ENCODE measurements around the gene NIPBL.
"Not testable (repeated sequence)": the region's sequence is repeated elsewhere in the genome, so short reads cannot be mapped to it uniquely, and the experiment has no call there.

Gene NIPBL

GRCh38 chr5:37055383-37055990 is 178.9 kb downstream of the NIPBL start:
- Histone ChIP-seq H3K4me3 (ENCODE audit: low read length in 2 of 2) (no peak overlapping the region), H3K9ac (ENCODE audit: low read length in 2 of 2) (no peak overlapping the region), H3K27ac (ENCODE audit: low read length) (no peak overlapping the region), H3K4me1 (ENCODE audit: control insufficient read depth, insufficient read depth, low read length) (no peaks in the 10 kb centered on the region), H3K36me3 (ENCODE audit: control insufficient read depth in 2 of 2, insufficient read depth in 2 of 2, low read length in 2 of 2) (peaks cover 19 to 33% of the 10 kb centered on the region in 2 donors), H3K27me3 (ENCODE audit: control insufficient read depth in 1 of 2, insufficient read depth in 2 of 2, low read length in 2 of 2) (no peaks in the 10 kb centered on the region), H3K9me3 (ENCODE audit: control insufficient read depth in 2 of 2, low read length in 2 of 2) (no peaks in the 10 kb centered on the region)

GRCh38 chr5:37056762-37057161 is 180.2 kb downstream of the NIPBL start:
- Histone ChIP-seq H3K36me3 (ENCODE audit: control insufficient read depth in 2 of 2, insufficient read depth in 2 of 2, low read length in 2 of 2) (peaks cover 16 to 38% of the 10 kb centered on the region in 2 donors), H3K9me3 (ENCODE audit: control insufficient read depth in 2 of 2, low read length in 2 of 2) (no peaks in the 10 kb centered on the region), H3K4me3 (ENCODE audit: low read length in 2 of 2) (no peak overlapping the region), H3K27ac (ENCODE audit: low read length) (no peak overlapping the region), H3K27me3 (ENCODE audit: control insufficient read depth in 1 of 2, insufficient read depth in 2 of 2, low read length in 2 of 2) (no peaks in the 10 kb centered on the region), H3K9ac (ENCODE audit: low read length in 2 of 2) (no peak overlapping the region), H3K4me1 (ENCODE audit: control insufficient read depth, insufficient read depth, low read length) (no peaks in the 10 kb centered on the region)

GRCh38 chr5:37060030-37060429 is 183.5 kb downstream of the NIPBL start:
- Histone ChIP-seq H3K9me3 (ENCODE audit: control insufficient read depth in 2 of 2, low read length in 2 of 2) (no peaks in the 10 kb centered on the region), H3K27me3 (ENCODE audit: control insufficient read depth in 1 of 2, insufficient read depth in 2 of 2, low read length in 2 of 2) (no peaks in the 10 kb centered on the region), H3K27ac (ENCODE audit: low read length) (no peak overlapping the region), H3K36me3 (ENCODE audit: control insufficient read depth in 2 of 2, insufficient read depth in 2 of 2, low read length in 2 of 2) (peaks cover 19 to 47% of the 10 kb centered on the region in 2 donors), H3K4me3 (ENCODE audit: low read length in 2 of 2) (no peak overlapping the region), H3K4me1 (ENCODE audit: control insufficient read depth, insufficient read depth, low read length) (no peaks in the 10 kb centered on the region), H3K9ac (ENCODE audit: low read length in 2 of 2) (no peak overlapping the region)

- Histone ChIP-seq H3K27ac (ENCODE audit: low read length) (no peak overlapping the region), H3K4me3 (ENCODE audit: low read length in 2 of 2) (no peak overlapping the region), H3K9me3 (ENCODE audit: control insufficient read depth in 2 of 2, low read length in 2 of 2) (no peaks in the 10 kb centered on the region), H3K9ac (ENCODE audit: low read length in 2 of 2) (no peak overlapping the region), H3K27me3 (ENCODE audit: control insufficient read depth in 1 of 2, insufficient read depth in 2 of 2, low read length in 2 of 2) (no peaks in the 10 kb centered on the region), H3K36me3 (ENCODE audit: control insufficient read depth in 2 of 2, insufficient read depth in 2 of 2, low read length in 2 of 2) (peaks cover 15 to 38% of the 10 kb centered on the region in 2 donors), H3K4me1 (ENCODE audit: control insufficient read depth, insufficient read depth, low read length) (no peaks in the 10 kb centered on the region)
Observed at GRCh38 chr5:37063739-37064138, 187.2 kb downstream of the NIPBL start.

- Histone ChIP-seq H3K4me3 (ENCODE audit: low read length in 2 of 2) (no peak overlapping the region), H3K27me3 (ENCODE audit: control insufficient read depth in 1 of 2, insufficient read depth in 2 of 2, low read length in 2 of 2) (no peaks in the 10 kb centered on the region)
Observed at GRCh38 chr5:37064442-37064841, 187.9 kb downstream of the NIPBL start.

GRCh38 chr5:37071487-37071886 is 194.9 kb downstream of the NIPBL start:
- H3K36me3 ChIP-seq (ENCODE audit: control insufficient read depth in 2 of 2, insufficient read depth in 2 of 2, low read length in 2 of 2): peaks cover 0 to 3% of the 10 kb centered on the region in 2 donors
- no peak overlapping the region for H3K27ac ChIP-seq (ENCODE audit: low read length)

More at GRCh38 chr5:37064442-37064841, 187.9 kb downstream of the NIPBL start:
- Histone ChIP-seq H3K9me3 (ENCODE audit: control insufficient read depth in 2 of 2, low read length in 2 of 2) (no peaks in the 10 kb centered on the region), H3K27ac (ENCODE audit: low read length) (no peak overlapping the region), H3K9ac (ENCODE audit: low read length in 2 of 2) (no peak overlapping the region), H3K4me1 (ENCODE audit: control insufficient read depth, insufficient read depth, low read length) (no peaks in the 10 kb centered on the region), H3K36me3 (ENCODE audit: control insufficient read depth in 2 of 2, insufficient read depth in 2 of 2, low read length in 2 of 2) (peaks cover 15 to 36% of the 10 kb centered on the region in 2 donors)

GRCh38 chr5:37071901-37072581 is 195.5 kb downstream of the NIPBL start:
- H3K4me3 ChIP-seq (ENCODE audit: low read length in 2 of 2): no peak overlapping the region
- no peak overlapping the region for H3K27ac ChIP-seq (ENCODE audit: low read length)
- H3K9ac ChIP-seq (ENCODE audit: low read length in 2 of 2): no peak overlapping the region
- H3K9me3 ChIP-seq (ENCODE audit: control insufficient read depth in 2 of 2, low read length in 2 of 2): no peaks in the 10 kb centered on the region
- H3K4me1 ChIP-seq (ENCODE audit: control insufficient read depth, insufficient read depth, low read length): no peaks in the 10 kb centered on the region
- no peaks in the 10 kb centered on the region for H3K36me3 ChIP-seq (ENCODE audit: control insufficient read depth in 2 of 2, insufficient read depth in 2 of 2, low read length in 2 of 2)
- H3K27me3 ChIP-seq (ENCODE audit: control insufficient read depth in 1 of 2, insufficient read depth in 2 of 2, low read length in 2 of 2): no peaks in the 10 kb centered on the region

More at GRCh38 chr5:37071487-37071886, 194.9 kb downstream of the NIPBL start:
- no peak overlapping the region for H3K4me3 ChIP-seq (ENCODE audit: low read length in 2 of 2)
- no peaks in the 10 kb centered on the region for H3K4me1 ChIP-seq (ENCODE audit: control insufficient read depth, insufficient read depth, low read length)
- H3K9me3 ChIP-seq (ENCODE audit: control insufficient read depth in 2 of 2, low read length in 2 of 2): no peaks in the 10 kb centered on the region
- H3K9ac ChIP-seq (ENCODE audit: low read length in 2 of 2): no peak overlapping the region
- H3K27me3 ChIP-seq (ENCODE audit: control insufficient read depth in 1 of 2, insufficient read depth in 2 of 2, low read length in 2 of 2): no peaks in the 10 kb centered on the region

- Histone ChIP-seq H3K9ac (ENCODE audit: low read length in 2 of 2) (no peak overlapping the region), H3K27ac (ENCODE audit: low read length) (no peak overlapping the region), H3K4me3 (ENCODE audit: low read length in 2 of 2) (no peak overlapping the region), H3K36me3 (ENCODE audit: control insufficient read depth in 2 of 2, insufficient read depth in 2 of 2, low read length in 2 of 2) (peaks cover 8 to 11% of the 10 kb centered on the region in 2 donors), H3K4me1 (ENCODE audit: control insufficient read depth, insufficient read depth, low read length) (no peaks in the 10 kb centered on the region), H3K9me3 (ENCODE audit: control insufficient read depth in 2 of 2, low read length in 2 of 2) (no peaks in the 10 kb centered on the region), H3K27me3 (ENCODE audit: control insufficient read depth in 1 of 2, insufficient read depth in 2 of 2, low read length in 2 of 2) (no peaks in the 10 kb centered on the region)
Observed at GRCh38 chr5:37075399-37075950, 198.9 kb downstream of the NIPBL start.

GRCh38 chr5:37077146-37077545 is 200.6 kb downstream of the NIPBL start:
- H3K4me3 ChIP-seq (ENCODE audit: low read length in 2 of 2): no peak overlapping the region
- no peaks in the 10 kb centered on the region for H3K4me1 ChIP-seq (ENCODE audit: control insufficient read depth, insufficient read depth, low read length)
- H3K9me3 ChIP-seq (ENCODE audit: control insufficient read depth in 2 of 2, low read length in 2 of 2): no peaks in the 10 kb centered on the region
- H3K36me3 ChIP-seq (ENCODE audit: control insufficient read depth in 2 of 2, insufficient read depth in 2 of 2, low read length in 2 of 2): peaks cover 10 to 13% of the 10 kb centered on the region in 2 donors
- H3K9ac ChIP-seq (ENCODE audit: low read length in 2 of 2): no peak overlapping the region
- no peak overlapping the region for H3K27ac ChIP-seq (ENCODE audit: low read length)
- no peaks in the 10 kb centered on the region for H3K27me3 ChIP-seq (ENCODE audit: control insufficient read depth in 1 of 2, insufficient read depth in 2 of 2, low read length in 2 of 2)

- Histone ChIP-seq H3K4me1 (ENCODE audit: control insufficient read depth, insufficient read depth, low read length) (no peaks in the 10 kb centered on the region), H3K4me3 (ENCODE audit: low read length in 2 of 2) (no peak overlapping the region), H3K27me3 (ENCODE audit: control insufficient read depth in 1 of 2, insufficient read depth in 2 of 2, low read length in 2 of 2) (no peaks in the 10 kb centered on the region), H3K9ac (ENCODE audit: low read length in 2 of 2) (no peak overlapping the region), H3K9me3 (ENCODE audit: control insufficient read depth in 2 of 2, low read length in 2 of 2) (no peaks in the 10 kb centered on the region), H3K36me3 (ENCODE audit: control insufficient read depth in 2 of 2, insufficient read depth in 2 of 2, low read length in 2 of 2) (peaks cover 10 to 17% of the 10 kb centered on the region in 2 donors), H3K27ac (ENCODE audit: low read length) (no peak overlapping the region)
Observed at GRCh38 chr5:37080697-37081096, 204.1 kb downstream of the NIPBL start.

- H3K4me3 ChIP-seq (ENCODE audit: low read length in 2 of 2); H3K9ac ChIP-seq (ENCODE audit: low read length in 2 of 2); H3K4me1 ChIP-seq (ENCODE audit: control insufficient read depth, insufficient read depth, low read length); H3K9me3 ChIP-seq (ENCODE audit: control insufficient read depth in 2 of 2, low read length in 2 of 2); H3K27ac ChIP-seq (ENCODE audit: low read length); H3K27me3 ChIP-seq (ENCODE audit: control insufficient read depth in 1 of 2, insufficient read depth in 2 of 2, low read length in 2 of 2): not testable (repeated sequence)
- H3K36me3 ChIP-seq (ENCODE audit: control insufficient read depth in 2 of 2, insufficient read depth in 2 of 2, low read length in 2 of 2): peaks cover 14 to 16% of the 10 kb centered on the region in 2 donors
Observed at GRCh38 chr5:37082977-37083376, 206.4 kb downstream of the NIPBL start.
